ENCODE results near the gene PABPN1L. TPM values are rescaled to one million over a fixed set of nuclear protein-coding genes. Genes with fewer than 3 reads are reported as not detected.
A peak's percentile ranks its signal among the peaks of the same experiment; 100 is the strongest.

The PABPN1L gene
- total and polyA plus RNA-seq, 4 experiments from 2014 or later: not detected

- CTCF ChIA-PET (ENCODE audit: partially characterized antibody): interaction anchor here (0.6 kb wide), 1 partner anchor 67 kb away, joined by 4 read pairs; no protein-coding TSS in a partner anchor
- intact Hi-C loops (cut with micrococcal nuclease): no loop called here
- POLR2A ChIA-PET (ENCODE audit: partially characterized antibody): no interaction called here
- H3K36me3 ChIP-seq (ENCODE audit: insufficient read depth, low read length): peaks cover 33% of the 10 kb centered on the region
- Mint-ChIP-seq H3K36me3 (peaks cover 8 to 37% of the 10 kb centered on the region in 2 donors), H3K4me3 (no peak overlapping the region), H3K4me1 (peaks cover 8 to 26% (median 14%) of the 10 kb centered on the region in 4 donors), H3K27ac (peak overlapping the region in 2 of 7 donors; percentile 13 to 57), H3K9me3 (peaks cover 0 to 2% (median 0%) of the 10 kb centered on the region in 8 donors), H3K27me3 (peaks cover 0 to 2% of the 10 kb centered on the region in 2 donors)
- DNase-seq: no peak
- H3K27ac ChIP-seq (ENCODE audit: low read depth, low read length): no peak overlapping the region
- no peaks in the 10 kb centered on the region for H3K9me3 ChIP-seq (ENCODE audit: control insufficient read depth in 1 of 2, low read length in 2 of 2)
- peaks cover 12% of the 10 kb centered on the region for H3K4me1 ChIP-seq (ENCODE audit: insufficient read depth, low read length)
- no peak overlapping the region for H3K4me3 ChIP-seq (ENCODE audit: low read length in 2 of 2)
- no peaks in the 10 kb centered on the region for H3K27me3 ChIP-seq (ENCODE audit: insufficient read depth, low read length)
Observed at GRCh38 chr16:88861359-88861758, 5.1 kb downstream of the PABPN1L start.

- Mint-ChIP-seq H3K27ac (peak overlapping the region in 1 of 7 donors; percentile 32), H3K36me3 (peaks cover 8 to 37% of the 10 kb centered on the region in 2 donors), H3K27me3 (peaks cover 0 to 2% of the 10 kb centered on the region in 2 donors), H3K4me1 (peaks cover 15 to 41% (median 25%) of the 10 kb centered on the region in 4 donors), H3K9me3 (peaks cover 0 to 2% (median 0%) of the 10 kb centered on the region in 8 donors), H3K4me3 (peak overlapping the region in 1 of 8 donors; percentile 9)
- no peak overlapping the region for H3K4me3 ChIP-seq (ENCODE audit: low read length in 2 of 2)
- intact Hi-C loops (cut with micrococcal nuclease): loop anchor here (5.0 kb wide), 2 partner anchors 227 to 402 kb away; no protein-coding TSS in a partner anchor
- ChIA-PET POLR2A (ENCODE audit: partially characterized antibody) (interaction anchor here (2.9 to 4.6 kb wide), 2 partner anchors 48 to 358 kb away, joined by 29 to 53 read pairs; partner anchors contain the start of genes APRT and ZNF778), CTCF (ENCODE audit: partially characterized antibody) (interaction anchor here (0.9 to 2.9 kb wide), 4 partner anchors 44 to 358 kb away, joined by 3 to 40 read pairs (median 10); partner anchors contain the start of gene ZNF778)
- H3K4me1 ChIP-seq (ENCODE audit: insufficient read depth, low read length): peaks cover 27% of the 10 kb centered on the region
- DNase-seq: no peak
- H3K9me3 ChIP-seq (ENCODE audit: control insufficient read depth in 1 of 2, low read length in 2 of 2): no peaks in the 10 kb centered on the region
- no peak overlapping the region for H3K27ac ChIP-seq (ENCODE audit: low read depth, low read length)
- H3K36me3 ChIP-seq (ENCODE audit: insufficient read depth, low read length): peaks cover 33% of the 10 kb centered on the region
- no peaks in the 10 kb centered on the region for H3K27me3 ChIP-seq (ENCODE audit: insufficient read depth, low read length)
Observed at GRCh38 chr16:88859381-88860091, 6.9 kb downstream of the PABPN1L start.

DNA sequence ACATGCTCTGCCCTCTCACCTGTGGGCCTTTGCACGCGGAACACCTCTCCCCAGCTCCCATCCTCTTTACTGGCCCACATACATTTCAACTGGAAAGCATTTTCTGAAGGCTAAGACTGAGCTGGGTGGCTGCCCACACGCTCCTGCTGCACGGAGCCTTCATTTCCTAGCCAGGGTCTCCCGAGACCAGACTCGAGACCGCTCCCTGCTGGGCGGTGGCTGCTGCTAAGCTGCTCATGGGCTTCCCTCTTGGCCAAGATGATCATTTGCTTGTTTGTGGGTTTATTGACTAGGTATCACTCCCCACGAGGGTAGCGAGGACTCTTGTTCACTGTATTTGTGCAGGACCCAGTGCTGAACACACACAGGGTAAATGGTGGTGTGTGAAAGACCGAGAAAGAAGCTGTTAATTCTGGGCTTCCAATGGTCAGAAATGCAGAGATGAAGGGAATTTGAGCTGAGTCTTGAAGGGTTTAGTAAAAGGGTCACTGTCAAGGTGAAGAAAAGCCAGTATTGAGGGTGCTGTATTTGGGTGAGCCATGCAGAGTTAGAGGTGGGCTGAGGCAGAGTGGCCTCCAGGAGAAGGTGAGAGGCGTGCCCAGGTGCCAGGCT, 8.6 kb downstream of the PABPN1L start:
- Histone ChIP-seq H3K4me3 (ENCODE audit: low read length in 2 of 2) (peak overlapping the region; percentile 67 to 93), H3K9me3 (ENCODE audit: control insufficient read depth in 1 of 2, low read length in 2 of 2) (no peaks in the 10 kb centered on the region), H3K27ac (ENCODE audit: low read depth, low read length) (peak overlapping the region; percentile 76), H3K36me3 (ENCODE audit: insufficient read depth, low read length) (peaks cover 32% of the 10 kb centered on the region), H3K4me1 (ENCODE audit: insufficient read depth, low read length) (peaks cover 27% of the 10 kb centered on the region), H3K27me3 (ENCODE audit: insufficient read depth, low read length) (no peaks in the 10 kb centered on the region)
- Mint-ChIP-seq H3K27me3 (peaks cover 0 to 2% of the 10 kb centered on the region in 2 donors), H3K36me3 (peaks cover 8 to 37% of the 10 kb centered on the region in 2 donors), H3K4me3 (peak overlapping the region; percentile 94 to 100 (median 97)), H3K27ac (peak overlapping the region; percentile 95 to 99 (median 97)), H3K4me1 (peaks cover 15 to 43% (median 25%) of the 10 kb centered on the region in 4 donors), H3K9me3 (peaks cover 0 to 2% (median 0%) of the 10 kb centered on the region in 8 donors)
- ChIA-PET CTCF (ENCODE audit: partially characterized antibody) (interaction anchor here (0.7 to 2.9 kb wide), 22 partner anchors 9 to 359 kb away, joined by 3 to 40 read pairs (median 5); partner anchors contain the start of genes APRT, PABPN1L and ZNF778), POLR2A (ENCODE audit: partially characterized antibody) (interaction anchor here (0.7 to 4.6 kb wide), 27 partner anchors 8 to 359 kb away, joined by 3 to 53 read pairs (median 5); partner anchors contain the start of genes APRT, CDH15, PABPN1L and ZC3H18)
- intact Hi-C loops (cut with micrococcal nuclease): loop anchor here (1.0 to 5.0 kb wide), 9 partner anchors 46 to 401 kb away; partner anchors contain the start of genes CDH15, MVD and ZNF778
- DNase-seq: peak; percentile 67 to 81 (median 70)

GRCh38 chr16:88856828-88857727, 9.4 kb downstream of the PABPN1L start, which contains the start of the genes GALNS and TRAPPC2L:
TSS of gene GALNS (minus strand) at chr16:88856947. CDS start at chr16:88856877, 70 bp downstream.
TSS of gene TRAPPC2L (plus strand) at chr16:88857127. CDS start at chr16:88857151, 24 bp downstream.
- Histone ChIP-seq H3K27ac (ENCODE audit: low read depth, low read length) (peak within 1 kb of the TSS; percentile 76), H3K4me3 (ENCODE audit: low read length in 2 of 2) (peak within 1 kb of the TSS; percentile 67 to 93), H3K4me1 (ENCODE audit: insufficient read depth, low read length) (peaks cover 27% of the 10 kb centered on the region), H3K27me3 (ENCODE audit: insufficient read depth, low read length) (no peaks in the 10 kb centered on the region), H3K9me3 (ENCODE audit: control insufficient read depth in 1 of 2, low read length in 2 of 2) (no peaks in the 10 kb centered on the region), H3K36me3 (ENCODE audit: insufficient read depth, low read length) (peaks cover 25% of the 10 kb centered on the region)
- CTCF ChIA-PET (ENCODE audit: partially characterized antibody): interaction anchor here (0.7 to 2.9 kb wide), 20 partner anchors 8 to 360 kb away, joined by 3 to 40 read pairs (median 6); partner anchors contain the start of genes APRT and ZNF778
- peak; percentile 96 to 98 (median 97) for DNase-seq
- peaks cover 18 to 43% (median 28%) of the 10 kb centered on the region in 4 donors for H3K4me1 Mint-ChIP-seq
- POLR2A ChIA-PET (ENCODE audit: partially characterized antibody): interaction anchor here (0.7 to 4.6 kb wide), 37 partner anchors 8 to 839 kb away, joined by 3 to 53 read pairs (median 3); partner anchors contain the start of genes APRT, CDH15, PABPN1L and PIEZO1
- H3K9me3 Mint-ChIP-seq: peaks cover 0 to 2% (median 0%) of the 10 kb centered on the region in 8 donors
- H3K27me3 Mint-ChIP-seq: peaks cover 0 to 2% of the 10 kb centered on the region in 2 donors
- peak within 1 kb of the TSS; percentile 94 to 100 (median 97) for H3K4me3 Mint-ChIP-seq
- H3K36me3 Mint-ChIP-seq: peaks cover 5 to 35% of the 10 kb centered on the region in 2 donors
- intact Hi-C loops (cut with micrococcal nuclease): loop anchor here (1.0 to 5.0 kb wide), 9 partner anchors 45 to 400 kb away; partner anchors contain the start of genes CDH15, MVD and ZNF778
- peak within 1 kb of the TSS; percentile 95 to 99 (median 97) for H3K27ac Mint-ChIP-seq

- H3K27me3 Mint-ChIP-seq: peaks cover 0 to 2% of the 10 kb centered on the region in 2 donors
- no peaks in the 10 kb centered on the region for H3K9me3 ChIP-seq (ENCODE audit: control insufficient read depth in 1 of 2, low read length in 2 of 2)
- no peaks in the 10 kb centered on the region for H3K27me3 ChIP-seq (ENCODE audit: insufficient read depth, low read length)
- peak overlapping the region; percentile 64 to 100 (median 81) for H3K4me3 Mint-ChIP-seq
- H3K4me1 ChIP-seq (ENCODE audit: insufficient read depth, low read length): peaks cover 27% of the 10 kb centered on the region
- H3K36me3 Mint-ChIP-seq: peaks cover 5 to 35% of the 10 kb centered on the region in 2 donors
- H3K27ac Mint-ChIP-seq: peak overlapping the region in 6 of 7 donors; percentile 48 to 98 (median 90)
- ChIA-PET CTCF (ENCODE audit: partially characterized antibody) (interaction anchor here (1.7 to 2.9 kb wide), 7 partner anchors 41 to 296 kb away, joined by 3 to 40 read pairs (median 13); partner anchors contain the start of gene APRT), POLR2A (ENCODE audit: partially characterized antibody) (interaction anchor here (0.8 to 4.6 kb wide), 29 partner anchors 9 to 840 kb away, joined by 3 to 53 read pairs (median 4); partner anchors contain the start of genes APRT, CDH15, PIEZO1 and ZC3H18)
- peaks cover 0 to 2% (median 0%) of the 10 kb centered on the region in 8 donors for H3K9me3 Mint-ChIP-seq
- DNase-seq: peak in 4 of 5 donors; percentile 13 to 58 (median 20)
- peak overlapping the region; percentile 76 for H3K27ac ChIP-seq (ENCODE audit: low read depth, low read length)
- H3K4me3 ChIP-seq (ENCODE audit: low read length in 2 of 2): peak overlapping the region in 1 of 2 donors; percentile 67
- H3K4me1 Mint-ChIP-seq: peaks cover 18 to 43% (median 28%) of the 10 kb centered on the region in 4 donors
- intact Hi-C loops (cut with micrococcal nuclease): loop anchor here (5.0 kb wide), 2 partner anchors 224 to 399 kb away; no protein-coding TSS in a partner anchor
- peaks cover 18% of the 10 kb centered on the region for H3K36me3 ChIP-seq (ENCODE audit: insufficient read depth, low read length)
Observed at GRCh38 chr16:88856122-88856827, 10.2 kb downstream of the PABPN1L start.

Measured in CD4-positive, alpha-beta memory T cell (primary cell).